Lower leg skin (tissue), 3 donors: ENCODE measurements around the gene NOTCH2.

Experiments
- POLR2A ChIP-seq, 2 donors: fragments of 450-650 bp; IDR thresholded peaks; one replicate each; pipeline ENCODE4 v1.6.1; 2016 to 2017; ENCODE audit warnings: antibody characterized with exemption in 2 of 2, mild to moderate bottlenecking in 1 of 2, moderate library complexity in 1 of 2
- TF ChIP-seq, protein P1 (sequence below), 3 donors: fragments of 450-650 bp; IDR thresholded peaks; one replicate each; pipeline ENCODE4 v1.5.1; 2016; ENCODE audit warnings: antibody characterized with exemption in 3 of 3, mild to moderate bottlenecking in 3 of 3, moderate library complexity in 2 of 3

DNA sequence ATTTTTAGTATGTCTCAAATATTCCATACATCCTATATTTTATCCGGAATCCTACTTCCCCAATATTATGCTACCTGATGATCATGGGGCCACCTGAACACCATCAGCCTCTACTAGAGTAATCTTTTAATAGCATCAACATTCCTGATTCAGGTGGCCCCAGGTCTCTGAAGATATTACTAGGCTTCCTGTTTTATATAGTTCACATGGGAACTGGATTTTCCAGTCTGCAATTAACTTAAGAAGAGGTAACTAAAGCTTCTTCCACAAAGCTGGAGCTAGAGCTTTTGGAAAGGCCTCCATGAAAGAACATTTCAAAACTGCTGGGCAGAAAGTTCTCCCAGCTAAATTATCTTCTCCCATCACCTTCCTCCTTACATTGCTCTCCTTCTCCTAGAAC, 100.9 kb downstream of the NOTCH2 start:
- TF ChIP-seq, protein P1, sequence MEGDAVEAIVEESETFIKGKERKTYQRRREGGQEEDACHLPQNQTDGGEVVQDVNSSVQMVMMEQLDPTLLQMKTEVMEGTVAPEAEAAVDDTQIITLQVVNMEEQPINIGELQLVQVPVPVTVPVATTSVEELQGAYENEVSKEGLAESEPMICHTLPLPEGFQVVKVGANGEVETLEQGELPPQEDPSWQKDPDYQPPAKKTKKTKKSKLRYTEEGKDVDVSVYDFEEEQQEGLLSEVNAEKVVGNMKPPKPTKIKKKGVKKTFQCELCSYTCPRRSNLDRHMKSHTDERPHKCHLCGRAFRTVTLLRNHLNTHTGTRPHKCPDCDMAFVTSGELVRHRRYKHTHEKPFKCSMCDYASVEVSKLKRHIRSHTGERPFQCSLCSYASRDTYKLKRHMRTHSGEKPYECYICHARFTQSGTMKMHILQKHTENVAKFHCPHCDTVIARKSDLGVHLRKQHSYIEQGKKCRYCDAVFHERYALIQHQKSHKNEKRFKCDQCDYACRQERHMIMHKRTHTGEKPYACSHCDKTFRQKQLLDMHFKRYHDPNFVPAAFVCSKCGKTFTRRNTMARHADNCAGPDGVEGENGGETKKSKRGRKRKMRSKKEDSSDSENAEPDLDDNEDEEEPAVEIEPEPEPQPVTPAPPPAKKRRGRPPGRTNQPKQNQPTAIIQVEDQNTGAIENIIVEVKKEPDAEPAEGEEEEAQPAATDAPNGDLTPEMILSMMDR (IDR thresholded peaks at IDR 0.05): no peak
- no peak for TF ChIP-seq POLR2A (IDR thresholded peaks at IDR 0.05)
